ENCODE data around the gene IGSF9.

DNA sequence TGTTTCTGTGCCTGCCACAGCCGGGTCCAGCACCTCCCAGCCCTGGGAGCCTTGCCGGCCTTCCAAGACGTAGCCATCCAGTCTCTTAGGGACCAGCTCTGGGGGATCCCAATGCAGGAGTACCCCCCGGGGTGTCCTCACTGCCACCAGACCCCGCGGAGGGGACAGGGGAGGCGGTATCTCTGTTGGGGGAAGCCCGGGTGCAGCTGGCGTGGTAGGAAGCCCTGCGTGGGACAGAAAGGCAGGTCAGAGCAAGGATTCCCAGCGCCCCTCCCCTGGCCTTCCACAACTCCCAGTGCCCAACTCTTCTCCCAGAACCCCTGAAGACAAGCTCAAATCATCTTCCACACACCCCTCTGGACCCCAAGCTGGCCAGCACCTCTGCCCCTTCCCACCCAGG is 15.2 kb downstream of the IGSF9 start:
- TF ChIP-seq EZH2 (IDR thresholded peaks at IDR 0.05; ENCODE audit: low read depth, unreplicated experiment) = no peak
- no peak for TF ChIP-seq EZH2phosphoT487 (IDR thresholded peaks at IDR 0.05; ENCODE audit: unreplicated experiment)
- no peak for TF ChIP-seq CTCF (conservative IDR thresholded peaks at IDR 0.05; ENCODE audit: low read depth in 2 of 2)
